Heart left ventricle (tissue), 16 donors: ENCODE measurements around the gene TOX2. TPM values are rescaled to one million over a fixed set of nuclear protein-coding genes. Genes with fewer than 3 reads are reported as not detected.

ENCODE experiments used
- ATAC-seq, 4 donors: fragments of 200-7000 bp; cut with Tn5 transposase; one replicate each; pipeline ENCODE4 v1.9.1; 2020 to 2022; ENCODE audit warnings: moderate library complexity in 4 of 4, mild to moderate bottlenecking in 3 of 4, moderate number of reproducible peaks in 1 of 4
- DNase-seq, 5 donors: peaks; one replicate each; pipeline ENCODE4 v3.0.0-alpha.2; 2020
- H3K27ac ChIP-seq, 12 donors: fragments of 200-600 bp; sonication (generic) in 4 of 12; one replicate each; pipeline versions ENCODE4 v1.5.0 to v1.8.0; 2016 to 2022; ENCODE audit warnings: mild to moderate bottlenecking in 2 of 12
- H3K27me3 ChIP-seq, 9 donors: fragments of 200-600 bp; sonication (generic) in 2 of 9; one replicate each; pipeline versions ENCODE4 v1.5.1 to v1.8.0; 2016 to 2022; ENCODE audit warnings: mild to moderate bottlenecking in 3 of 9
- H3K36me3 ChIP-seq, 9 donors: fragments of 200-600 bp; sonication (generic) in 2 of 9; one replicate each; pipeline versions ENCODE4 v1.5.0 to v1.8.0; 2018 to 2022; ENCODE audit warnings: mild to moderate bottlenecking in 2 of 9
- H3K4me1 ChIP-seq, 12 donors: fragments of 200-600 bp; sonication (generic) in 4 of 12; one replicate each; pipeline versions ENCODE4 v1.5.0 to v1.8.0; 2016 to 2022; ENCODE audit warnings: mild to moderate bottlenecking in 3 of 12
- H3K4me3 ChIP-seq, 12 donors: fragments of 200-600 bp; sonication (generic) in 4 of 12; one replicate each; pipeline versions ENCODE4 v1.5.0 to v1.8.0; 2017 to 2022; ENCODE audit warnings: mild to moderate bottlenecking in 9 of 12, moderate library complexity in 4 of 12
- H3K9me3 ChIP-seq, 12 donors: fragments of 200-600 bp; sonication (generic) in 4 of 12; one replicate each; pipeline versions ENCODE4 v1.5.0 to v1.8.0; 2016 to 2022; ENCODE audit warnings: mild to moderate bottlenecking in 1 of 12
- POLR2A ChIP-seq, 2 donors: fragments of 450-650 bp; IDR thresholded peaks; one replicate each; pipeline ENCODE4 v1.6.1; 2017; ENCODE audit warnings: antibody characterized with exemption in 2 of 2, mild to moderate bottlenecking in 2 of 2, moderate library complexity in 2 of 2
- WGBS, 4 donors: extraction: QIAGEN DNeasy Blood & Tissue Kit in 2 of 4; methylation state at CpG; one replicate each; pipeline versions ENCODE4 v1.1.5 to v1.1.7; 2013 to 2018; 5-methylcytosine and 5-hydroxymethylcytosine counted together
- intact Hi-C, 10 donors: fragments of 100-400 bp; cut with DNase I; formaldehyde crosslinking; loops; one replicate each; pipeline versions ENCODE4 v1.11.1 to v1.14.2; 2022
- polyA plus RNA-seq, 2 donors: library from polyadenylated mRNA; stranded (reverse); fragments of 200-250 nt; gene quantifications; one replicate each; pipeline ENCODE4 v1.2.3, GENCODE V29; 2013
- total RNA-seq, 9 donors: library from RNA; depleted of rRNA in 2 of 9; stranded (reverse); fragments of >200 nt in 2 of 9; fragmentation: NEBNext Ultra II Directional in 3 of 9; extraction: Animal tissue kit (Norgen Biotek cat#: 25700) in 3 of 9; gene quantifications; one replicate each; pipeline versions ENCODE4 v1.1.0 to v1.2.4, GENCODE V29; 2016 to 2023
- TF ChIP-seq, protein P1 (sequence below), 12 donors: fragments of 200-600 bp; sonication (generic) in 4 of 12; IDR thresholded peaks; one replicate each; pipeline versions ENCODE4 v1.5.0 to v1.8.0; 2018 to 2022; ENCODE audit warnings: antibody characterized with exemption in 12 of 12, mild to moderate bottlenecking in 5 of 12
- donor health status: ischemic (EF 13 %, LVEDD 7.1; RV severe dilation, severe dysfunction).
- donor health status: healthy with polysubstance abuse.
- donor health status: DM: no; HTN: yes; CAD: no.
- donor health status: DM: no; HTN: no; CAD: no.
- donor health status: ischemic (EF 25% LVEDD 6.9; RV normal size, moderate dysfunction).
- donor health status: ischemic (EF 25% LVEDD 5.7; RV mildly dilated, moderate dysfunction).
- donor health status: healthy.
- donor health status: DM: yes; HTN: yes; CAD: no.
- donor health status: ischemic (EF 35%, LVEDD 5.7; RV mildly dilated, moderate dysfunction).
- donor health status: nonischemic (EF 11% LVEDD 7.7; RV severe dilation, severe dysfunction).
- donor health status: DM: yes; HTN: yes; CAD: no.
- donor health status: PGD.
- donor health status: ischemic (EF 29% LVEDD 5.4; RV normal size, mild dysfunction).
- donor health status: nonischemic (EF 23%, LVEDD 6.1; RV moderate dilation, normal function).

The TOX2 gene
- total and polyA plus RNA-seq, 11 donors = 0.53 to 3.0 (median 0.91) TPM

DNA sequence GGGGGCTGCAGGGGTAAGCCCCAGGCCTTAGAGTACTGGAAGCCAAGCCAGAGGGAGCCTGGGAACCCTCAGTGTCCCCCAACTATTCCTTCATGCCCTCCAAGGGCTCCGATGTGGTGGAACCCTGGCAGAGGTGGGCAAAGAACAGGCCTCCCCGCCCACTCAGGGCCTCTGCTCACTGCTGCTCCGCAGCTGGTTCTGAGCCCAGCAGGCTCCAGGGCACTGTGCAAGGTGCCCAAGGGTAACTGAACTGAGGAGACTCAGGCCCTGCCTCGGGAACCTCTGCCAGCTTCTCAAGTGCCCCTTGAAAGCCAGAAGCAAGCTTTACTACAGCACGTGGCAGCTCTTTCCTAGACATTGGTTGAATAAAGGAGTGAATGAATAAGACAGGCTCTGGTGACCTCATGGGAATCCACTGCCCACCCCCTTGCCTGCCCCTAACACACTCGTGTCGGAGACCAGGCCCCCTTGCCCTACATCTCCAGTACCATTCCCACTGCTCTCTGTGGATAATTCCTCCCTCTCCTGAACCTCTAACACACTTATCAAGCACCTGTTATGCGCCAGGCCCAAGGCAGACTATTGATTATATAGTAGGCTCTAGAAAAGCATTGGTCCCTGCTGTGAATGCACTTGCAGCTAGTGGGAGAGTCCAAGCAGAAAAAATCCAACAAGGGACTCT is 55.0 kb downstream of the TOX2 start:
- Histone ChIP-seq H3K9me3 (peaks cover 0 to 6% (median 0%) of the 10 kb centered on the region in 12 donors), H3K36me3 (no peaks in the 10 kb centered on the region), H3K27me3 (peaks cover 0 to 10% (median 0%) of the 10 kb centered on the region in 9 donors), H3K27ac (no peak overlapping the region), H3K4me1 (peaks cover 0 to 15% (median 0%) of the 10 kb centered on the region in 12 donors), H3K4me3 (no peak overlapping the region)
- ATAC-seq (no peak), DNase-seq (no peak)
- TF ChIP-seq POLR2A (IDR thresholded peaks at IDR 0.05) = no peak
- TF ChIP-seq, protein P1, sequence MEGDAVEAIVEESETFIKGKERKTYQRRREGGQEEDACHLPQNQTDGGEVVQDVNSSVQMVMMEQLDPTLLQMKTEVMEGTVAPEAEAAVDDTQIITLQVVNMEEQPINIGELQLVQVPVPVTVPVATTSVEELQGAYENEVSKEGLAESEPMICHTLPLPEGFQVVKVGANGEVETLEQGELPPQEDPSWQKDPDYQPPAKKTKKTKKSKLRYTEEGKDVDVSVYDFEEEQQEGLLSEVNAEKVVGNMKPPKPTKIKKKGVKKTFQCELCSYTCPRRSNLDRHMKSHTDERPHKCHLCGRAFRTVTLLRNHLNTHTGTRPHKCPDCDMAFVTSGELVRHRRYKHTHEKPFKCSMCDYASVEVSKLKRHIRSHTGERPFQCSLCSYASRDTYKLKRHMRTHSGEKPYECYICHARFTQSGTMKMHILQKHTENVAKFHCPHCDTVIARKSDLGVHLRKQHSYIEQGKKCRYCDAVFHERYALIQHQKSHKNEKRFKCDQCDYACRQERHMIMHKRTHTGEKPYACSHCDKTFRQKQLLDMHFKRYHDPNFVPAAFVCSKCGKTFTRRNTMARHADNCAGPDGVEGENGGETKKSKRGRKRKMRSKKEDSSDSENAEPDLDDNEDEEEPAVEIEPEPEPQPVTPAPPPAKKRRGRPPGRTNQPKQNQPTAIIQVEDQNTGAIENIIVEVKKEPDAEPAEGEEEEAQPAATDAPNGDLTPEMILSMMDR (IDR thresholded peaks at IDR 0.05) = no peak
- intact Hi-C loops = no loop called here
- WGBS, 4 donors = 71 to 85% (median 76%) methylated on average over 8 of the region's 8 CpGs

DNA sequence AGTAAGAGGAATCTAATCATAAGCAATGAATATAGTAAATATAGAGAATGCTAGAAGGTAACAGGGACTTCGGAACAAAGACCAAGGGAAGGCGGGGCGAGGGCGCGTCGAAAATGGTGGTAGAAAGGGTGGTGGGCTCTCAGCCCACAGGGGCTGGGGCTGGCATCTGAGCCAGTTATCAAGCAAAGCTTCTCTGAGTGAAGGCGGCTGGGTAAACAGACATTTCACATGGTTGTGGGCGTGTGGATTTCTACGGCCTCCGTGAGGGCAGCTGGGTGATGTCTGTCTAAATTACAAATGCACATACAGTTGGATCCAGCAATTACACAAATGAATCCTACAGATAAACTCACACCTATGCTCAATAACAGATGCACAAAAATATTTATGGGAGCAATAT is 56.6 kb downstream of the TOX2 start:
- ATAC-seq = no peak
- TF ChIP-seq, protein P1 (IDR thresholded peaks at IDR 0.05) = no peak
- TF ChIP-seq POLR2A (IDR thresholded peaks at IDR 0.05) = no peak
- H3K27me3 ChIP-seq = peaks cover 0 to 9% (median 0%) of the 10 kb centered on the region in 9 donors
- WGBS, 4 donors = 91 to 92% (median 91%) methylated on average over 10 of the region's 10 CpGs
- H3K36me3 ChIP-seq = no peaks in the 10 kb centered on the region
- H3K27ac ChIP-seq = no peak overlapping the region
- H3K4me1 ChIP-seq = peaks cover 0 to 9% (median 0%) of the 10 kb centered on the region in 12 donors
- H3K4me3 ChIP-seq = no peak overlapping the region
- DNase-seq = no peak
- intact Hi-C loops = no loop called here
- peaks cover 0 to 6% (median 0%) of the 10 kb centered on the region in 12 donors for H3K9me3 ChIP-seq

- Histone ChIP-seq H3K36me3 (no peaks in the 10 kb centered on the region), H3K27ac (no peak overlapping the region), H3K4me1 (peaks cover 0 to 11% (median 0%) of the 10 kb centered on the region in 12 donors), H3K27me3 (peaks cover 0 to 9% (median 0%) of the 10 kb centered on the region in 9 donors), H3K4me3 (no peak overlapping the region), H3K9me3 (peaks cover 0 to 6% (median 0%) of the 10 kb centered on the region in 12 donors)
- TF ChIP-seq POLR2A (IDR thresholded peaks at IDR 0.05) = no peak
- TF ChIP-seq, protein P1 (IDR thresholded peaks at IDR 0.05) = no peak
- 78 to 80% (median 78%) methylated on average over 2 of the region's 2 CpGs for WGBS, 4 donors
- no peak for DNase-seq
- no peak for ATAC-seq
- intact Hi-C loops = no loop called here
These were observed 57.4 kb downstream of the TOX2 start for GRCh38 chr20:43972051-43972450.

DNA sequence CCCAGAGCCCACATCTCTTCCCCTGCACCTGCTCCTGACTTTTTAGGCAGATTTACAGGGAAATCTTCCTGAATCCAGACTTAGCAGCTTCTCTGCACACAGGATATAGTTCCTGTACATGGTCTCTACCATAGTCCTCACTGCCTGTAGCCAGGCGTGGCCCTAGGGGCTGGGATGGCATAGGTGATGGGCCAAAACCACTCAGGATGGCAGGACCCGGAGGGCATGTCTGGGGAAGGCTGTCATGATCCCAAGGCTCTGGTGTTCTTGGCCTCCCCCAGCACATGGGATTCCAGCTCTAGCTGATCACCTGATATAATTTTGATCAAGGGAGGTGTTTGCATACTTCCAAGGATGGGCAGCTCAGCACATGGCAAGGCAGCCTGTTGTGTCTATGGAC is 58.0 kb downstream of the TOX2 start:
- peaks cover 0 to 6% (median 0%) of the 10 kb centered on the region in 12 donors for H3K9me3 ChIP-seq
- H3K36me3 ChIP-seq = no peaks in the 10 kb centered on the region
- no peak overlapping the region for H3K4me3 ChIP-seq
- ATAC-seq (no peak), DNase-seq (no peak)
- intact Hi-C loops = no loop called here
- peaks cover 0 to 11% (median 0%) of the 10 kb centered on the region in 12 donors for H3K4me1 ChIP-seq
- H3K27ac ChIP-seq = no peak overlapping the region
- peaks cover 0 to 9% (median 0%) of the 10 kb centered on the region in 9 donors for H3K27me3 ChIP-seq
- TF ChIP-seq, protein P1 (IDR thresholded peaks at IDR 0.05) = no peak
- no peak for TF ChIP-seq POLR2A (IDR thresholded peaks at IDR 0.05)
- WGBS, 4 donors = 87 to 100% (median 92%) methylated on average over 2 of the region's 2 CpGs
